Stimulated activated CD4-positive, alpha-beta T cell treated with anti-CD3 and anti-CD28 coated beads, Interleukin-2, amount 100 ng/mL, for 48 hours (primary cell): ENCODE data around the gene ZNF775.

Experiments used
- DNase-seq, 2 donors: peaks; one replicate each; pipeline ENCODE4 v3.0.0-alpha.2; 2020

The ZNF775 gene

DNA sequence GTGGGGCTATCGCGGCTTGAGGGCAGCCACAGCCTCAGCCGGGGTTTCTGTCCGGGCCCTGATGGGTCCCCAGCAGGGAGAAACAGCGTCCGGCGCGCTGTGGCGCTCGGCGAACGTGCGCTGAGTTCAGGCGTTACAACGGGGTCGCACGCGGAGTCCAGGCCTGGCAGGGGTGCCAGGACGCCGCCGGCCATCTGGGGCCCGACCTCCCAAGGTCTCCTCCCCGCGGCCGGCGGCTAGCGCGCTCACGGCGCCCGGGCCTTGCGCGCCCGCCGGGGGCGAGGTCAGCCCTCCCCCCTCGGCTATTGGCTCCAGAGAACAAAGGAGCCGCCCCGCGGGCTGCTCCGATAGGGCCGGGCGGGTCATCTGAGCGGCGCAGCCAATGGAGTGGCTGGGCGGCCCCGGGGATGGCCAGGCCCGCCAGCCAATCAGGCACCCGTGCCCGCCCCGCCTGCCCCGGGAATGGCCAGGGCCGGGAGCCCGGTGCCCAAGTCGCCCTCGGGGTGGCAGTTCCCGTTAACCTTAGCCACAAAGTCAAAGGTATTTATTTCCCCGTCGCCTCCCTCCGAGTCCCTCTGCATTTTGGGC lies at the start of gene ZNF775:
Gene ZNF775, plus strand, starts transcription at position 478 of the 588 bp plus-strand sequence. CDS start 9,141 bp downstream, outside the sequence.
- peak; percentile 86 to 87 for DNase-seq

- no peak for DNase-seq
Observed at GRCh38 chr7:150329331-150330120, 49.6 kb upstream of the ZNF775 start.

DNA sequence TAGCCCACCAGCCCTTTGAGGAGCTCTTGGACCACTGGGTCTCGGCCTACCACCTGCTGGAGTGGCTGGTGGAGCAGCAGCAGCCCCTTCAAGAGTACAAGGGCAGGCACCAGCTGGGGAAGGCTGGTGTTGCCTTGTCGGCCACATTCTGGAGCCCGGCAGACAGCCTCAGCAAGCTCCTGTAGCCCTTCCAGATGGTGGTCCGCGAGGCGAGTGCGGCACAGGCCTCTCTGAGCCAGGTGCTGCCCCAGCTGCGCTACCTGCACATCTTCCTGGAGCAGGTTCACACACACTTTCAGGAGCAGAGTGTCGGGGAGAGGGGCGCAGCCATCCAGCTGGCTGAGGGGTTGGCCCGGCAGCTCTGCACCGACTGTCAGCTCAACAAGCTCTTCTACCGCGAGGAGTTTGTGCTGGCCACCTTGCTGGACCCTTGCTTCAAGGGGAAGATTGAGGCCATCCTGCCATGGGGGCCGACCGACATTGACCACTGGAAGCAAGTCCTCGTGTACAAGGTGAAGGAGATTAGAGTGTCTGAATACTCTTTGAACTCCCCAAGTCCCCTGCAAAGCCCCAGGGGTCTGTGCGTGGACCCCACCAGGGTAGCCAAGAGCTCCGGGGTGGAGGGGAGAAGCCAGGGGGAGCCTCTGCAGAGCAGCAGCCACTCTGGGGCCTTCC lies 48.8 kb upstream of the ZNF775 start:
- DNase-seq: no peak

GRCh38 chr7:150332852-150333635 lies 46.1 kb upstream of the ZNF775 start:
- no peak for DNase-seq

GRCh38 chr7:150333659-150334058 lies 45.5 kb upstream of the ZNF775 start:
- DNase-seq: no peak

GRCh38 chr7:150334108-150334507 lies 45.0 kb upstream of the ZNF775 start:
- no peak for DNase-seq

DNA sequence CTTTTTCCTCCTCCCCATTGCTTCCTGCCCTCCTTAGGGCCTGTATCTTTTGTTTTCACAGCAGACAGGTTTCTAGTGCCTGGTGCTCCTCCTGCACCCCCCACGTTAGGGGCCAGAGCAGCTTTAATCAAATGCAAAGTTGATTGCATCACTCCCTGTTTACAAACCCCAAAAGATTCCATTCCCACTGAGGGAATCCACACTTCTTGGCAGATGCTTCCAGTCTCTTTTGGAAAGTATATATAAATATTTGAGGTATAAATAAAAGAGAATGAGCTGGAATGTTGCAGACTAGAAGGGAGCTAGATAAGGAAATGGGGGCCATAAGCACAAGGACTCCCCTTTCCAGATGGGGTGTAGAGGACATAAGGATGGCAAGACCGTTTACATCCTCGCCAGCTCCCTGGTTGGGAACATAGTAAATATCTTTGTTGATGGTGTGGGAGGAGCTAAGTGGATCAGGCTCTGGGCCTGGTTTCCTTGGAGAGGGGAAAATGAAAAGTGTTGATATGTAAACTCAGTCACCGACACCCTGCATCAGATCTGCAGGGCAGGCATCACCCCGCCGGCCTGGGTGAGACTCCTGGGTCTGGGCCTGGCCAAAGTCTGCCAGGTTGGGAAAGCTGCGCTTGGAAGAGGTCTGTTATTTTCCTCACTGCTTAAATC lies 43.9 kb upstream of the ZNF775 start:
- DNase-seq: no peak

GRCh38 chr7:150335774-150336112 lies 43.4 kb upstream of the ZNF775 start:
- no peak for DNase-seq

GRCh38 chr7:150336746-150337145 lies 42.4 kb upstream of the ZNF775 start:
- no peak for DNase-seq

DNA sequence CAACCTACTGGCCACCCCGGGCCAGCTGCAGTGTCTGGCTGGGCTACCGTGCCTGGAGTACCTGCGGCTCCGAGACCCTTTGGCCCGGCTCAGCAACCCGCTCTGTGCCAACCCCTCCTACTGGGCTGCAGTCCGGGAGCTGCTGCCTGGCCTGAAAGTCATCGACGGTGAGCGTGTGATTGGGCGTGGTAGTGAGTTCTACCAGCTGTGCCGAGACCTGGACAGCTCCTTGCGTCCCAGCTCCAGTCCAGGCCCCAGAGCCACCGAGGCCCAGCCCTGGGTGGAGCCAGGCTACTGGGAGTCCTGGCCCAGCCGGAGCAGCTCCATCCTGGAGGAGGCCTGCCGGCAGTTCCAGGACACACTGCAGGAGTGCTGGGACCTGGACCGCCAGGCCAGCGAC lies 42.0 kb upstream of the ZNF775 start:
- DNase-seq: no peak

DNA sequence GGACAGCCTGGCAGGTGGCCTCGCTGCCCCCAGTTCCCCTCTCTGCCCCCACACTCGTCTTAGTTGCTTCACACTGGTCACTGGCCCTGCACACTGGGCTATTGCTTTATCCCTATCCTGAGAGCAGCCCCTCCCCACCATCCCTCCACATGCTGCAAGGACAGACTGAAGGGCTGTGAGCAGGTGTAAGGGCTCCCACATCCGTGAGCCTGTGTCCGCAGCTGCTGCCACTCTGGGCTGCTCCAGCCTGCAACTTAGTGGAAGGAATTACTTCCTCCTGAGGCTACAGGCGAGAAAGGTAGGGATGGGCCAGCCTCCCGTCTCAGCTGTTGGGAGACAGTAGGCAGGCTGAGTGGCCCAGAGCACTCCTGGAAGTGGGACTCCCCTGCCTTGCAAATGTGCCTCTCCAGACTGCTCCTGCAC lies 41.5 kb upstream of the ZNF775 start:
- no peak for DNase-seq

GRCh38 chr7:150338166-150338829 lies 40.8 kb upstream of the ZNF775 start:
- no peak for DNase-seq

GRCh38 chr7:150339409-150339809 lies 39.7 kb upstream of the ZNF775 start:
- no peak for DNase-seq

DNA sequence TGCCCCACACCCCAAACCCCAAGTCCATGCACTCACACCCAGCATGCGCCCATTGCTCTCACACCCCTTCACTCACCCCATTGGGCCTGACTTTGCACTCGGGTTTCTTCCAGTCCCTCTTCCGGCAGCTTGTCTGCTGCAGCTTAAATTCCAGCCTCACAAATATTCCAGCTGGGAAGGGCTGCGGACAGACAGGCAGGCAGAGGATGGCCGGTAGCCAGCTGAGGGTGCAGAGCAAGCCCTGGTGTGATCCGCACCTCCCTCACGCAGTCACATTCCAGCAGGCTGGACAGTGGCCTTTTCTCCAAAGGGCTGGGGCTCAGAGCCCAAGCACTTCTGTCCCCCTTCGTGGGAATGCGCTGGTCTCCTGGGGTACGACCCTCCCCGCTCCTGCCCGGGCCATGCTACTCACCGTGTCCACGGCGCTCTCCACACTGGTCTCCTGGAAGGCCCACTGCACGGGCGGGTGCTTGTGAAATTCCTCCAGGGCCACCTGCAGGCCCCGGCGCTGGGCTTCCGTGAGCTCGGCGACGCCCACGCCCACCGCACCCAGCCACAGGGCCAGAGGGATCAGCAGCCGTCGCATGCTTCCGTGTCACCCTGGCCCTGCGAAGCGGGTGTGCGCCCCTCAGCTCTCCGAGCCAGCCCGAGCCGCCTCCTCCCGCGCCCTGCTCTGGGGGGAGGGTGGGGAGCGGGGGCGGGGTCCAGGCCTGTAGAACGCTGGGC lies 38.9 kb upstream of the ZNF775 start:
- DNase-seq: no peak

DNA sequence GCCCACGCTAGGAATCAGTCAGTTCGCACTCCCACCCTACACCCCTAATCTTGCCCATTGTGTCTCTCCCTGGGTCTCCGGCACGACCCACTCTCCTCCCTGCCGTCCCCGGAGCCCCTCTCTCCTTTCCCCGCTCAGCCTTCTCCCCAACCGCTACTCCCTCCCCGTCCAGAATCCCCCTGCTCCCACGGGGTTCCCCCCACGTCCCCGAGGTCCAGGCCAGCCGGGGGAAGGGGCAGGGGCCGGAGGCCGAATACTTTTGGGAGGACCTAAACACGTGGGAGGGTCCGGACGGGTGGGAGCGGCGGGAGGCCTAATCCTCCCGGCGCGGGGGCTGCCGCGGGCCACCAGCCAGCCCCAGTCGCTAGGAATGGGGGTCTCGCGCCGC lies 38.3 kb upstream of the ZNF775 start:
- DNase-seq: no peak

GRCh38 chr7:150341263-150342120 lies 37.6 kb upstream of the ZNF775 start, which contains the start of gene RARRES2:
Gene RARRES2 (minus strand): TSS chr7:150341629. CDS start chr7:150340609, 1,020 bp downstream.
- no peak for DNase-seq

- DNase-seq: no peak
Observed at GRCh38 chr7:150342121-150342408, 37.1 kb upstream of the ZNF775 start.

- DNase-seq: no peak
Observed at GRCh38 chr7:150343225-150343624, 35.9 kb upstream of the ZNF775 start.

DNA sequence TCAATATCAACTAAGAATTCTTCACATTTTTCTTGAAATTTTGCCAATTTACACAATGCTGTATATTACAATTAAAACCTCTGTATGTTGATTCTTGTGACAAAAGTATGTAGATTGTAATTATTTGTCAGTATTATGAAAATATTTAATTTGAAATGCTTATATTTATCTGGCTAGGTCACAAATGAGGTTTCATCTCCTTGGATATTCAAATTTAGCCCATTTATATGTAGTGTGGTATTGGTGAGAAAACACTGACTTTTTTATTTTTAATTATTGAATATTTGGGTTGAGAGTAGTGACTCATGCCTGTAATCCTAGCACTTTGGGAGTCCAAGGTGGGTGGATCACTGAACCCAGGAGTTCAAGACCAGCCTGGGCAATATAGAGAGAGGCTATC lies 34.8 kb upstream of the ZNF775 start:
- DNase-seq: no peak

DNA sequence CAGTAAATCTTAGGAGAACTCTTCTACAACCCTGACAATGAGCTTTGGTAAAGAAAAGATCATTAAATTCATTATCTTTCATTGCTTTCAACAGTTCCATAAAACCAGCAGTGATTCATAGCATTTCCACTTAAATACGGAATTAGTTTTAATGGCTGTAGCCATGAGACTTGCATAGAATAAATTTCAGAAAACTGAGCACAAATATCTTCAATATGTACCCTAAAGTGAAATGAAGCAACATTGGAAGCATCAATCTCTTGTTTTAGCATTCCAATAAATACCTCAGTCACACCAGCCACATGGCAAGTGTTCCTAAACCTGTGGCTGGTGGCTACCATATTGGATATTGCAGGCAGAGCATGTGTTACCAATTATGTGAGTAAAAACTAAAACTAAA lies 34.1 kb upstream of the ZNF775 start:
- DNase-seq: no peak

- no peak for DNase-seq
Observed at GRCh38 chr7:150346922-150347321, 32.2 kb upstream of the ZNF775 start.
